Panc1 (cell line): ENCODE measurements around the gene CDK17. TPM values are rescaled to one million over a fixed set of nuclear protein-coding genes. Genes with fewer than 3 reads are reported as not detected.

Source experiments
- ATAC-seq: fragments of 200-7000 bp; cut with Tn5 transposase; 2 replicates; pipeline ENCODE4 v1.9.1; 2020; ENCODE audit warnings: mild to moderate bottlenecking, moderate library complexity
- BruUV-seq: library from RNA; stranded (reverse); fragments of 400-500 nt; replicated peaks from 2 replicates; lab custom pipeline; 2021; lab: Mats Ljungman, UMichigan
- CTCF ChIA-PET: fragments of 300-600 bp; sonication (Branson Sonifier 250); formaldehyde crosslinking; loops from one replicate; lab custom pipeline; 2022; ENCODE audit warnings: antibody characterized with exemption; lab: Charles Lee
- POLR2A ChIA-PET: fragments of 300-600 bp; sonication (Branson Sonifier 250); formaldehyde crosslinking; loops from one replicate; lab custom pipeline; 2022; ENCODE audit warnings: antibody characterized with exemption; lab: Charles Lee
- DNase-seq: peaks from one replicate; pipeline ENCODE4 v3.0.0-alpha.2; 2010; ENCODE audit warnings: low read depth, low spot score
- H3K27ac ChIP-seq: 2 replicates; pipeline ENCODE4 v1.5.1; 2011; ENCODE audit warnings: mild to moderate bottlenecking, low read length, inconsistent platforms
- H3K27me3 ChIP-seq: fragments of 200-500 bp; sonication (Bioruptor generic); 2 replicates; pipeline ENCODE4 v1.6.0; 2014; ENCODE audit warnings: low read length, inconsistent platforms; ENCODE audit not compliant: control insufficient read depth, insufficient read depth
- H3K36me3 ChIP-seq: fragments of 200-500 bp; sonication (Bioruptor generic); 2 replicates; pipeline ENCODE4 v1.5.1; 2014; ENCODE audit warnings: inconsistent platforms, mild to moderate bottlenecking, low read length, moderate library complexity; ENCODE audit not compliant: control insufficient read depth, insufficient read depth
- H3K4me1 ChIP-seq: 2 replicates; pipeline ENCODE4 v1.5.1; 2011; ENCODE audit warnings: inconsistent platforms, mild to moderate bottlenecking, low read length, moderate library complexity; ENCODE audit not compliant: control insufficient read depth, insufficient read depth
- H3K4me3 ChIP-seq, 2 experiments: 2 replicates each; pipeline ENCODE4 v1.5.1; 2011 to 2012; ENCODE audit warnings: low read depth in 2 of 2, low read length in 2 of 2, mild to moderate bottlenecking in 2 of 2, inconsistent platforms in 1 of 2, moderate library complexity in 1 of 2
- H3K9me3 ChIP-seq: fragments of 200-500 bp; sonication (Bioruptor generic); 2 replicates; pipeline ENCODE4 v1.5.1; 2014; ENCODE audit warnings: low read depth, mild to moderate bottlenecking, inconsistent platforms, low read length, moderate library complexity; ENCODE audit not compliant: control insufficient read depth, insufficient read depth
- CTCF ChIP-seq: fragments of 450-650 bp; IDR thresholded peaks from 2 replicates; pipeline ENCODE4 v1.5.1; 2017; ENCODE audit warnings: mild to moderate bottlenecking
- POLR2AphosphoS5 ChIP-seq: IDR thresholded peaks from 2 replicates; pipeline ENCODE4 v1.6.1; 2012; ENCODE audit warnings: mild to moderate bottlenecking, low read depth, low read length, moderate library complexity
- REST ChIP-seq, 2 experiments: IDR thresholded peaks; 2 replicates each; pipeline ENCODE4 v1.6.1; 2011 to 2012; ENCODE audit warnings: low read depth in 2 of 2, control low read depth in 1 of 2, low read length in 1 of 2, mild to moderate bottlenecking in 1 of 2, moderate library complexity in 1 of 2; ENCODE audit not compliant: insufficient read depth in 1 of 2
- SIN3A ChIP-seq: IDR thresholded peaks from 2 replicates; pipeline ENCODE4 v1.6.1; 2012; ENCODE audit warnings: low read depth, mild to moderate bottlenecking, low read length, moderate library complexity, borderline replicate concordance; ENCODE audit not compliant: insufficient read depth
- TCF7L2 ChIP-seq: IDR thresholded peaks from 2 replicates; pipeline ENCODE4 v1.6.1; 2011; ENCODE audit warnings: mild to moderate bottlenecking, low read depth, low read length, inconsistent platforms
- in situ Hi-C: cut with HindIII; loops from 2 replicates; pipeline ENCODE4 v1.10.0; 2016; ENCODE audit warnings: low sequenced_read_pairs, low pct_unique_long_range_greater_than_20kb
- intact Hi-C: fragments of 100-400 bp; cut with micrococcal nuclease; formaldehyde crosslinking; loops from one replicate; pipeline ENCODE4 v1.10.0; 2022; ENCODE audit not compliant: unreplicated experiment
- total RNA-seq: library from RNA; stranded (reverse); gene quantifications from one replicate; pipeline ENCODE4 v1.2.1, GENCODE V29; 2021; ENCODE audit not compliant: unreplicated experiment

CDK17 gene
- total RNA-seq, 1 experiment from 2014 or later, result 23.2 TPM

GRCh38 chr12:96305665-96306064 lies 94.6 kb downstream of the CDK17 start:
- in situ Hi-C loops (no loop called here), intact Hi-C loops (loop anchor here (10.0 kb wide), 1 partner anchor 89 kb away; no protein-coding TSS in a partner anchor)
- no peaks in the 10 kb centered on the region for H3K27me3 ChIP-seq
- BruUV-seq, result no TSS peak
- no peaks in the 10 kb centered on the region for H3K9me3 ChIP-seq
- no peak overlapping the region for H3K27ac ChIP-seq
- TF ChIP-seq TCF7L2 (no peak), POLR2AphosphoS5 (no peak), REST (IDR thresholded peaks at IDR 0.05; ENCODE audit: insufficient read depth in 1 of 2, low read depth in 2 of 2, low read length in 1 of 2) (no peak), SIN3A (no peak), CTCF (no peak)
- POLR2A ChIA-PET, result no interaction called here
- no peak overlapping the region for H3K4me3 ChIP-seq
- ATAC-seq (no peak), DNase-seq (no peak)
- CTCF ChIA-PET, result no interaction called here
- H3K36me3 ChIP-seq, result 0 out of 2 replicates have a peak, but pooled peaks cover 3% of the 10 kb centered on the region
- H3K4me1 ChIP-seq, result peaks cover 2% of the 10 kb centered on the region; the same call in 1 of the 2 replicates

GRCh38 chr12:96303653-96304052 lies 96.6 kb downstream of the CDK17 start:
- H3K4me1 ChIP-seq, result peaks cover 2% of the 10 kb centered on the region; the same call in 1 of the 2 replicates
- H3K9me3 ChIP-seq, result no peaks in the 10 kb centered on the region
- in situ Hi-C loops, result no loop called here
- no peak for TF ChIP-seq SIN3A
- TF ChIP-seq CTCF, result no peak
- TF ChIP-seq REST (IDR thresholded peaks at IDR 0.05; ENCODE audit: insufficient read depth in 1 of 2, low read depth in 2 of 2, low read length in 1 of 2), result no peak
- no peak for DNase-seq
- POLR2A ChIA-PET, result no interaction called here
- no peaks in the 10 kb centered on the region for H3K27me3 ChIP-seq
- no peaks in the 10 kb centered on the region; the same call in 1 of the 2 replicates for H3K36me3 ChIP-seq
- BruUV-seq, result no TSS peak
- CTCF ChIA-PET, result interaction anchor here (0.6 kb wide), 1 partner anchor 96 kb away, joined by 5 read pairs; the partner anchor contains the start of gene CDK17
- no peak for ATAC-seq
- intact Hi-C loops, result loop anchor here (10.0 kb wide), 1 partner anchor 91 kb away; no protein-coding TSS in a partner anchor
- no peak overlapping the region for H3K27ac ChIP-seq
- no peak overlapping the region for H3K4me3 ChIP-seq
